ENCODE measurements around the gene GCN1. TPM values are rescaled to one million over a fixed set of nuclear protein-coding genes. Genes with fewer than 3 reads are reported as not detected.
A peak's percentile ranks its signal among the peaks of the same experiment; 100 is the strongest.

Gene GCN1
- total and polyA plus RNA-seq, 2 donors from 2014 or later: 12.2 to 77.6 TPM

DNA sequence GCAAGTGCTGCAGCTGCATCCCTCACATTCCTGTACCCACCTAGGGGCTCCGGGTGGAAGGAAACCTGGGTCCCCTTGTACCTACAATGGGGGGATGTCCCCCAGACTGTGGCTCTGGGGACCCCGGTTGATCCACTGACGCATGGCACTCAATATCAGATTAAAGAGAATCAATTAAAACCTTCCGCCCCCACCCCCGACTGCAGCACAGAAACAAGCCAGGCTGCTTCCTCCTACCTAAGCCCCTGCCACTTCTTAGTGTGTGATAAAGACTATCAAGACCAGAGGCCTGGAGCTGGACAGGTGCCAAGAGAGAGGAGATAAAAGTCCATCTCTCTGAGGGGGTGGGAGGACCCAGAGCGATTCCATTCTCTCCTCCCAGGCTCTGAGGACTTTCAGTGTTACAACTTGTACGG lies 34.6 kb upstream of the GCN1 start:
- Histone ChIP-seq H3K27me3 (ENCODE audit: control insufficient read depth, insufficient read depth, low read length) (no peaks in the 10 kb centered on the region), H3K36me3 (ENCODE audit: control insufficient read depth in 2 of 3, insufficient read depth in 3 of 3, low read length in 3 of 3) (peaks cover 0 to 9% (median 6%) of the 10 kb centered on the region in 3 donors), H3K9me3 (ENCODE audit: control insufficient read depth in 2 of 3, insufficient read depth in 1 of 3, low read length in 3 of 3) (no peaks in the 10 kb centered on the region), H3K9ac (ENCODE audit: low read length in 3 of 3) (peak overlapping the region in 2 of 3 donors; percentile 26 to 66), H3K4me3 (ENCODE audit: low read length in 3 of 3) (peak overlapping the region in 2 of 3 donors; percentile 21 to 48), H3K27ac (ENCODE audit: low read depth in 2 of 2, low read length in 2 of 2) (peak overlapping the region; percentile 84 to 92), H3K4me1 (ENCODE audit: control insufficient read depth in 2 of 3, insufficient read depth in 2 of 3, low read depth in 1 of 3, low read length in 3 of 3) (peaks cover 2 to 77% (median 73%) of the 10 kb centered on the region in 3 donors)
- intact Hi-C loops (cut with DNase I): loop anchor here (5.0 kb wide), 1 partner anchor 33 kb away; no protein-coding TSS in a partner anchor
- DNase-seq (peak in 2 of 5 donors; percentile 62 to 79), FAIRE-seq (no peak)
- TF ChIP-seq, protein P1, sequence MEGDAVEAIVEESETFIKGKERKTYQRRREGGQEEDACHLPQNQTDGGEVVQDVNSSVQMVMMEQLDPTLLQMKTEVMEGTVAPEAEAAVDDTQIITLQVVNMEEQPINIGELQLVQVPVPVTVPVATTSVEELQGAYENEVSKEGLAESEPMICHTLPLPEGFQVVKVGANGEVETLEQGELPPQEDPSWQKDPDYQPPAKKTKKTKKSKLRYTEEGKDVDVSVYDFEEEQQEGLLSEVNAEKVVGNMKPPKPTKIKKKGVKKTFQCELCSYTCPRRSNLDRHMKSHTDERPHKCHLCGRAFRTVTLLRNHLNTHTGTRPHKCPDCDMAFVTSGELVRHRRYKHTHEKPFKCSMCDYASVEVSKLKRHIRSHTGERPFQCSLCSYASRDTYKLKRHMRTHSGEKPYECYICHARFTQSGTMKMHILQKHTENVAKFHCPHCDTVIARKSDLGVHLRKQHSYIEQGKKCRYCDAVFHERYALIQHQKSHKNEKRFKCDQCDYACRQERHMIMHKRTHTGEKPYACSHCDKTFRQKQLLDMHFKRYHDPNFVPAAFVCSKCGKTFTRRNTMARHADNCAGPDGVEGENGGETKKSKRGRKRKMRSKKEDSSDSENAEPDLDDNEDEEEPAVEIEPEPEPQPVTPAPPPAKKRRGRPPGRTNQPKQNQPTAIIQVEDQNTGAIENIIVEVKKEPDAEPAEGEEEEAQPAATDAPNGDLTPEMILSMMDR (IDR thresholded peaks at IDR 0.05; ENCODE audit: borderline replicate concordance, extremely low read depth, insufficient read depth): no peak

- H3K4me3 ChIP-seq (ENCODE audit: low read length in 3 of 3): peak overlapping the region in 2 of 3 donors; percentile 21 to 48
- intact Hi-C loops (cut with DNase I): loop anchor here (5.0 kb wide), 1 partner anchor 34 kb away; no protein-coding TSS in a partner anchor
Observed at GRCh38 chr12:120228291-120229070, 34.0 kb upstream of the GCN1 start.

GRCh38 chr12:120228041-120228290 lies 33.5 kb upstream of the GCN1 start:
- TF ChIP-seq, protein P1 (IDR thresholded peaks at IDR 0.05; ENCODE audit: borderline replicate concordance, extremely low read depth, insufficient read depth): no peak
- peaks cover 2 to 73% (median 70%) of the 10 kb centered on the region in 3 donors for H3K4me1 ChIP-seq (ENCODE audit: control insufficient read depth in 2 of 3, insufficient read depth in 2 of 3, low read depth in 1 of 3, low read length in 3 of 3)
- H3K27me3 ChIP-seq (ENCODE audit: control insufficient read depth, insufficient read depth, low read length): no peaks in the 10 kb centered on the region
- no peak for FAIRE-seq
- H3K27ac ChIP-seq (ENCODE audit: low read depth in 2 of 2, low read length in 2 of 2): peak overlapping the region; percentile 84 to 92
- intact Hi-C loops (cut with DNase I): loop anchor here (5.0 kb wide), 1 partner anchor 34 kb away; no protein-coding TSS in a partner anchor
- H3K9ac ChIP-seq (ENCODE audit: low read length in 3 of 3): peak overlapping the region in 1 of 3 donors; percentile 65
- H3K9me3 ChIP-seq (ENCODE audit: control insufficient read depth in 2 of 3, insufficient read depth in 1 of 3, low read length in 3 of 3): no peaks in the 10 kb centered on the region
- no peak for DNase-seq
- H3K4me3 ChIP-seq (ENCODE audit: low read length in 3 of 3): peak overlapping the region in 1 of 3 donors; percentile 48
- peaks cover 0 to 17% (median 10%) of the 10 kb centered on the region in 3 donors for H3K36me3 ChIP-seq (ENCODE audit: control insufficient read depth in 2 of 3, insufficient read depth in 3 of 3, low read length in 3 of 3)

More at GRCh38 chr12:120228291-120229070, 34.0 kb upstream of the GCN1 start:
- H3K4me1 ChIP-seq (ENCODE audit: control insufficient read depth in 2 of 3, insufficient read depth in 2 of 3, low read depth in 1 of 3, low read length in 3 of 3): peaks cover 2 to 74% (median 73%) of the 10 kb centered on the region in 3 donors
- peak; percentile 92 to 94 (median 94) for DNase-seq
- H3K36me3 ChIP-seq (ENCODE audit: control insufficient read depth in 2 of 3, insufficient read depth in 3 of 3, low read length in 3 of 3): peaks cover 0 to 14% (median 7%) of the 10 kb centered on the region in 3 donors
- peak overlapping the region in 1 of 3 donors; percentile 65 for H3K9ac ChIP-seq (ENCODE audit: low read length in 3 of 3)
- TF ChIP-seq, protein P1 (IDR thresholded peaks at IDR 0.05; ENCODE audit: borderline replicate concordance, extremely low read depth, insufficient read depth): peak; percentile 99
- peak overlapping the region; percentile 84 to 92 for H3K27ac ChIP-seq (ENCODE audit: low read depth in 2 of 2, low read length in 2 of 2)
- H3K27me3 ChIP-seq (ENCODE audit: control insufficient read depth, insufficient read depth, low read length): no peaks in the 10 kb centered on the region
- FAIRE-seq: no peak
- no peaks in the 10 kb centered on the region for H3K9me3 ChIP-seq (ENCODE audit: control insufficient read depth in 2 of 3, insufficient read depth in 1 of 3, low read length in 3 of 3)
